ENCODE results near the gene SMIM44. TPM values are rescaled to one million over a fixed set of nuclear protein-coding genes. Genes with fewer than 3 reads are reported as not detected.

SMIM44 gene
- not detected for total RNA-seq (2021; ENCODE audit: unreplicated experiment)
- not detected for polyA plus RNA-seq (2012; ENCODE audit: insufficient read length)
- not detected for Bru-seq, nascent RNA
- not detected for BruChase-seq, experiment 1, labeled RNA remaining after a 2-hour chase
- BruChase-seq, experiment 2, labeled RNA remaining after a 6-hour chase: percentile 42 among the genes with signal in this experiment
- long read RNA-seq: 0 reads

DNA sequence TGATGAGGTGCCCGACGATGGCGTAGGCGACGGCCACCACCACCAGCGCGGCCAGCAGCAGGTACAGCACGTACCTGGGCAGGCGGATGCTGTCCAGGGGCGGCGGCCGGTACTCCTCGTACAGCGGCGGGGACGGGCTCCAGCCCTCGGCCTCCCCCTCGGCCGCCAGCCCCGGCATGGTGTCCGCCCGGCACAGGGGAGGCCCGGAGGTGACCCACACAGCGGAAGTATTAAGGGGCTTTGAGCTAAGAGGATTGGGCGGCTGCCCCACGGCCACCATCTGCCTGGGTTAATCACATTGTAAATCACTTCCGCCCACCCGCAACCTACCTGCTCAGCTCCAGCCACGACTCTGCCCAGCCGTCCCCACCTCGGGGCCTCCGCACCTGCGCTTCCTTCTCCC lies at the start of gene SMIM44:
SMIM44 (minus strand) TSS at position 216 of the 403 bp plus-strand sequence; CDS start at position 178, 38 bp downstream.
- Histone ChIP-seq H3K4me3 (ENCODE audit: low read depth in 2 of 2, low read length in 2 of 2) (no peak within 1 kb of the TSS), H3K36me3 (ENCODE audit: control insufficient read depth, insufficient read depth, low read length) (no peaks in the 10 kb centered on the region), H3K27me3 (ENCODE audit: control insufficient read depth, insufficient read depth, low read length) (no peaks in the 10 kb centered on the region), H3K9me3 (ENCODE audit: control insufficient read depth, insufficient read depth, low read depth, low read length) (no peaks in the 10 kb centered on the region), H3K4me1 (ENCODE audit: control insufficient read depth, insufficient read depth, low read length) (no peaks in the 10 kb centered on the region), H3K27ac (ENCODE audit: low read length) (no peak within 1 kb of the TSS)
- POLR2A ChIA-PET: no interaction called here
- ATAC-seq (no peak), DNase-seq (ENCODE audit: low read depth, low spot score) (no peak)
- BruUV-seq (replicated peaks): no TSS peak
- TF ChIP-seq, protein P1, sequence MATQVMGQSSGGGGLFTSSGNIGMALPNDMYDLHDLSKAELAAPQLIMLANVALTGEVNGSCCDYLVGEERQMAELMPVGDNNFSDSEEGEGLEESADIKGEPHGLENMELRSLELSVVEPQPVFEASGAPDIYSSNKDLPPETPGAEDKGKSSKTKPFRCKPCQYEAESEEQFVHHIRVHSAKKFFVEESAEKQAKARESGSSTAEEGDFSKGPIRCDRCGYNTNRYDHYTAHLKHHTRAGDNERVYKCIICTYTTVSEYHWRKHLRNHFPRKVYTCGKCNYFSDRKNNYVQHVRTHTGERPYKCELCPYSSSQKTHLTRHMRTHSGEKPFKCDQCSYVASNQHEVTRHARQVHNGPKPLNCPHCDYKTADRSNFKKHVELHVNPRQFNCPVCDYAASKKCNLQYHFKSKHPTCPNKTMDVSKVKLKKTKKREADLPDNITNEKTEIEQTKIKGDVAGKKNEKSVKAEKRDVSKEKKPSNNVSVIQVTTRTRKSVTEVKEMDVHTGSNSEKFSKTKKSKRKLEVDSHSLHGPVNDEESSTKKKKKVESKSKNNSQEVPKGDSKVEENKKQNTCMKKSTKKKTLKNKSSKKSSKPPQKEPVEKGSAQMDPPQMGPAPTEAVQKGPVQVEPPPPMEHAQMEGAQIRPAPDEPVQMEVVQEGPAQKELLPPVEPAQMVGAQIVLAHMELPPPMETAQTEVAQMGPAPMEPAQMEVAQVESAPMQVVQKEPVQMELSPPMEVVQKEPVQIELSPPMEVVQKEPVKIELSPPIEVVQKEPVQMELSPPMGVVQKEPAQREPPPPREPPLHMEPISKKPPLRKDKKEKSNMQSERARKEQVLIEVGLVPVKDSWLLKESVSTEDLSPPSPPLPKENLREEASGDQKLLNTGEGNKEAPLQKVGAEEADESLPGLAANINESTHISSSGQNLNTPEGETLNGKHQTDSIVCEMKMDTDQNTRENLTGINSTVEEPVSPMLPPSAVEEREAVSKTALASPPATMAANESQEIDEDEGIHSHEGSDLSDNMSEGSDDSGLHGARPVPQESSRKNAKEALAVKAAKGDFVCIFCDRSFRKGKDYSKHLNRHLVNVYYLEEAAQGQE (IDR thresholded peaks at IDR 0.05; ENCODE audit: insufficient read depth in 1 of 2, low read depth in 2 of 2, low read length in 1 of 2): no peak
- no peak for TF ChIP-seq TCF7L2 (IDR thresholded peaks at IDR 0.05; ENCODE audit: low read depth, low read length)
- TF ChIP-seq, protein P2, sequence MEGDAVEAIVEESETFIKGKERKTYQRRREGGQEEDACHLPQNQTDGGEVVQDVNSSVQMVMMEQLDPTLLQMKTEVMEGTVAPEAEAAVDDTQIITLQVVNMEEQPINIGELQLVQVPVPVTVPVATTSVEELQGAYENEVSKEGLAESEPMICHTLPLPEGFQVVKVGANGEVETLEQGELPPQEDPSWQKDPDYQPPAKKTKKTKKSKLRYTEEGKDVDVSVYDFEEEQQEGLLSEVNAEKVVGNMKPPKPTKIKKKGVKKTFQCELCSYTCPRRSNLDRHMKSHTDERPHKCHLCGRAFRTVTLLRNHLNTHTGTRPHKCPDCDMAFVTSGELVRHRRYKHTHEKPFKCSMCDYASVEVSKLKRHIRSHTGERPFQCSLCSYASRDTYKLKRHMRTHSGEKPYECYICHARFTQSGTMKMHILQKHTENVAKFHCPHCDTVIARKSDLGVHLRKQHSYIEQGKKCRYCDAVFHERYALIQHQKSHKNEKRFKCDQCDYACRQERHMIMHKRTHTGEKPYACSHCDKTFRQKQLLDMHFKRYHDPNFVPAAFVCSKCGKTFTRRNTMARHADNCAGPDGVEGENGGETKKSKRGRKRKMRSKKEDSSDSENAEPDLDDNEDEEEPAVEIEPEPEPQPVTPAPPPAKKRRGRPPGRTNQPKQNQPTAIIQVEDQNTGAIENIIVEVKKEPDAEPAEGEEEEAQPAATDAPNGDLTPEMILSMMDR (IDR thresholded peaks at IDR 0.05): no peak
- no peak for TF ChIP-seq SIN3A (IDR thresholded peaks at IDR 0.05; ENCODE audit: borderline replicate concordance, insufficient read depth, low read depth, low read length)
- no peak for TF ChIP-seq POLR2AphosphoS5 (IDR thresholded peaks at IDR 0.05; ENCODE audit: low read depth, low read length)
- intact Hi-C loops (cut with micrococcal nuclease; ENCODE audit: unreplicated experiment): no loop called here
- CTCF ChIA-PET: no interaction called here
- in situ Hi-C loops (cut with HindIII; ENCODE audit: low pct_unique_long_range_greater_than_20kb, low sequenced_read_pairs): no loop called here

GRCh38 chr19:3533033-3533432 lies 49.8 kb upstream of the SMIM44 start:
- peaks cover 4% of the 10 kb centered on the region; the same call in 1 of the 2 replicates for H3K4me1 ChIP-seq (ENCODE audit: control insufficient read depth, insufficient read depth, low read length)
- ChIA-PET CTCF (no interaction called here), POLR2A (no interaction called here)
- DNase-seq (ENCODE audit: low read depth, low spot score) (no peak), ATAC-seq (no peak)
- H3K27ac ChIP-seq (ENCODE audit: low read length): no peak overlapping the region
- no peaks in the 10 kb centered on the region for H3K9me3 ChIP-seq (ENCODE audit: control insufficient read depth, insufficient read depth, low read depth, low read length)
- intact Hi-C loops (cut with micrococcal nuclease; ENCODE audit: unreplicated experiment) (no loop called here), in situ Hi-C loops (cut with HindIII; ENCODE audit: low pct_unique_long_range_greater_than_20kb, low sequenced_read_pairs) (no loop called here)
- TF ChIP-seq SIN3A (IDR thresholded peaks at IDR 0.05; ENCODE audit: borderline replicate concordance, insufficient read depth, low read depth, low read length) (no peak), POLR2AphosphoS5 (IDR thresholded peaks at IDR 0.05; ENCODE audit: low read depth, low read length) (no peak), TCF7L2 (IDR thresholded peaks at IDR 0.05; ENCODE audit: low read depth, low read length) (no peak)
- TF ChIP-seq, protein P2 (IDR thresholded peaks at IDR 0.05): no peak
- TF ChIP-seq, protein P1 (IDR thresholded peaks at IDR 0.05; ENCODE audit: insufficient read depth in 1 of 2, low read depth in 2 of 2, low read length in 1 of 2): no peak
- H3K36me3 ChIP-seq (ENCODE audit: control insufficient read depth, insufficient read depth, low read length): no peaks in the 10 kb centered on the region; the same call in 1 of the 2 replicates
- no TSS peak for BruUV-seq (replicated peaks)
- H3K4me3 ChIP-seq (ENCODE audit: low read depth in 2 of 2, low read length in 2 of 2): no peak overlapping the region
- H3K27me3 ChIP-seq (ENCODE audit: control insufficient read depth, insufficient read depth, low read length): no peaks in the 10 kb centered on the region

Measured in Panc1 (cell line).